CD4-positive, CD25-positive, alpha-beta regulatory T cell (primary cell): Measurements from ENCODE around the gene SPATA12. TPM values are rescaled to one million over a fixed set of nuclear protein-coding genes. Genes with fewer than 3 reads are reported as not detected.
A peak's percentile ranks its signal among the peaks of the same experiment; 100 is the strongest.

Experiments used
- ATAC-seq, 2 donors: fragments of 150-1000 bp; cut with Tn5 transposase; one replicate each; pipeline ENCODE4 v1.10.0; 2021; ENCODE audit warnings: low read depth in 2 of 2, moderate number of reproducible peaks in 2 of 2, moderate library complexity in 1 of 2
- DNase-seq, 3 donors: peaks; one replicate each; pipeline versions ENCODE4 v3.0.0 to v3.0.0-alpha.2; 2012 to 2022; ENCODE audit warnings: mixed read lengths in 1 of 3
- H3K27ac ChIP-seq: one replicate; pipeline ENCODE4 v1.7.0; 2013; ENCODE audit warnings: mild to moderate bottlenecking, low read length; ENCODE audit not compliant: insufficient read depth, poor library complexity, severe bottlenecking
- H3K27me3 ChIP-seq: one replicate; pipeline ENCODE4 v1.7.0; 2013; ENCODE audit warnings: low read length; ENCODE audit not compliant: control insufficient read depth, insufficient read depth
- H3K36me3 ChIP-seq: one replicate; pipeline ENCODE4 v1.7.0; 2013; ENCODE audit warnings: mild to moderate bottlenecking, low read length, moderate library complexity; ENCODE audit not compliant: control insufficient read depth, insufficient read depth
- H3K4me1 ChIP-seq: 2 replicates; pipeline ENCODE4 v1.7.0; 2013; ENCODE audit warnings: mild to moderate bottlenecking, low read length; ENCODE audit not compliant: insufficient read depth, control insufficient read depth, poor library complexity, severe bottlenecking
- H3K4me3 ChIP-seq: one replicate; pipeline ENCODE4 v1.7.0; 2013; ENCODE audit warnings: low read depth, mild to moderate bottlenecking, low read length, moderate library complexity
- H3K9me3 ChIP-seq, 2 experiments: 1 replicate in 1 of 2; 2 replicates in 1 of 2; pipeline ENCODE4 v1.7.0; 2013; ENCODE audit warnings: low read length in 2 of 2, mild to moderate bottlenecking in 1 of 2, moderate library complexity in 1 of 2; ENCODE audit not compliant: control insufficient read depth in 2 of 2
- H3K27ac Mint-ChIP-seq, 3 donors: one replicate each; pipeline ENCODE4 v1.8.0; 2020 to 2022; ENCODE audit warnings: mild to moderate bottlenecking in 3 of 3, mixed read lengths in 3 of 3, moderate library complexity in 2 of 3
- H3K27me3 Mint-ChIP-seq: one replicate; pipeline ENCODE4 v1.8.0; 2022; ENCODE audit warnings: mild to moderate bottlenecking, mixed read lengths
- H3K36me3 Mint-ChIP-seq: one replicate; pipeline ENCODE4 v1.8.0; 2020; ENCODE audit warnings: mixed read lengths
- H3K4me1 Mint-ChIP-seq, 4 donors: one replicate each; pipeline ENCODE4 v1.8.0; 2020 to 2022; ENCODE audit warnings: mixed read lengths in 4 of 4, mild to moderate bottlenecking in 1 of 4
- H3K4me3 Mint-ChIP-seq, 4 donors: one replicate each; pipeline ENCODE4 v1.8.0; 2020 to 2022; ENCODE audit warnings: mild to moderate bottlenecking in 4 of 4, mixed read lengths in 4 of 4, moderate library complexity in 3 of 4
- H3K9me3 Mint-ChIP-seq, 7 donors: one replicate each; pipeline ENCODE4 v1.8.0; 2020 to 2022; ENCODE audit warnings: mixed read lengths in 7 of 7, mild to moderate bottlenecking in 3 of 7, moderate library complexity in 2 of 7
- polyA plus RNA-seq, 4 donors: library from polyadenylated mRNA; unstranded; fragments of 300-500 nt; fragmentation: Illumina TruSeq; gene quantifications; one replicate each; pipeline ENCODE4 v1.2.3, GENCODE V29; 2021
- total RNA-seq: library from RNA; stranded (reverse); gene quantifications from one replicate; pipeline ENCODE4 v1.2.3, GENCODE V29; 2022

SPATA12 gene
- total and polyA plus RNA-seq, 5 donors from 2014 or later: not detected

- no peak overlapping the region for H3K4me3 Mint-ChIP-seq
- H3K27ac Mint-ChIP-seq: no peak overlapping the region
- Histone ChIP-seq H3K9me3 (no peaks in the 10 kb centered on the region), H3K27me3 (peaks cover 7% of the 10 kb centered on the region), H3K4me1 (no peaks in the 10 kb centered on the region), H3K36me3 (no peaks in the 10 kb centered on the region), H3K4me3 (no peak overlapping the region), H3K27ac (no peak overlapping the region)
- no peak for ATAC-seq
- peaks cover 9% of the 10 kb centered on the region for H3K27me3 Mint-ChIP-seq
- H3K4me1 Mint-ChIP-seq: no peaks in the 10 kb centered on the region
- H3K9me3 Mint-ChIP-seq: no peaks in the 10 kb centered on the region
- no peaks in the 10 kb centered on the region for H3K36me3 Mint-ChIP-seq
- DNase-seq: no peak
These were observed 21.8 kb upstream of the SPATA12 start for GRCh38 chr3:57038466-57039164.

- Histone ChIP-seq H3K4me1 (no peaks in the 10 kb centered on the region), H3K9me3 (no peaks in the 10 kb centered on the region), H3K4me3 (no peak overlapping the region), H3K27ac (no peak overlapping the region), H3K36me3 (no peaks in the 10 kb centered on the region), H3K27me3 (peaks cover 9% of the 10 kb centered on the region)
- no peaks in the 10 kb centered on the region for H3K4me1 Mint-ChIP-seq
- H3K9me3 Mint-ChIP-seq: no peaks in the 10 kb centered on the region
- no peak overlapping the region for H3K27ac Mint-ChIP-seq
- H3K4me3 Mint-ChIP-seq: no peak overlapping the region
- H3K36me3 Mint-ChIP-seq: no peaks in the 10 kb centered on the region
- H3K27me3 Mint-ChIP-seq: peaks cover 15% of the 10 kb centered on the region
- ATAC-seq: no peak
- DNase-seq: no peak
These were observed 18.8 kb upstream of the SPATA12 start for GRCh38 chr3:57041674-57042073.

GRCh38 chr3:57043518-57043917, 16.9 kb upstream of the SPATA12 start:
- no peaks in the 10 kb centered on the region for H3K4me1 Mint-ChIP-seq

GRCh38 chr3:57046101-57046765, 14.2 kb upstream of the SPATA12 start:
- no peaks in the 10 kb centered on the region for H3K36me3 Mint-ChIP-seq
- no peaks in the 10 kb centered on the region for H3K4me1 Mint-ChIP-seq
- Histone ChIP-seq H3K4me1 (no peaks in the 10 kb centered on the region), H3K27ac (no peak overlapping the region), H3K27me3 (peaks cover 3% of the 10 kb centered on the region), H3K4me3 (no peak overlapping the region), H3K9me3 (no peaks in the 10 kb centered on the region), H3K36me3 (no peaks in the 10 kb centered on the region)
- no peaks in the 10 kb centered on the region for H3K9me3 Mint-ChIP-seq
- ATAC-seq (no peak), DNase-seq (no peak)
- peaks cover 15% of the 10 kb centered on the region for H3K27me3 Mint-ChIP-seq
- peak overlapping the region in 1 of 4 donors; percentile 13 for H3K4me3 Mint-ChIP-seq
- no peak overlapping the region for H3K27ac Mint-ChIP-seq

More at GRCh38 chr3:57043518-57043917, 16.9 kb upstream of the SPATA12 start:
- H3K27me3 Mint-ChIP-seq: peaks cover 15% of the 10 kb centered on the region
- peaks cover 6% of the 10 kb centered on the region for H3K27me3 ChIP-seq
- no peak for ATAC-seq
- H3K27ac ChIP-seq: no peak overlapping the region
- H3K4me1 ChIP-seq: no peaks in the 10 kb centered on the region
- H3K36me3 Mint-ChIP-seq: no peaks in the 10 kb centered on the region
- H3K27ac Mint-ChIP-seq: no peak overlapping the region
- H3K9me3 ChIP-seq: no peaks in the 10 kb centered on the region
- no peak for DNase-seq
- H3K4me3 Mint-ChIP-seq: no peak overlapping the region
- H3K9me3 Mint-ChIP-seq: no peaks in the 10 kb centered on the region
- no peaks in the 10 kb centered on the region for H3K36me3 ChIP-seq
- H3K4me3 ChIP-seq: no peak overlapping the region

- H3K9me3 Mint-ChIP-seq: no peaks in the 10 kb centered on the region
- no peak overlapping the region for H3K4me3 Mint-ChIP-seq
- no peaks in the 10 kb centered on the region for H3K9me3 ChIP-seq
- ATAC-seq: no peak
- H3K36me3 ChIP-seq: no peaks in the 10 kb centered on the region
- no peak overlapping the region for H3K27ac ChIP-seq
- H3K27me3 Mint-ChIP-seq: peaks cover 11% of the 10 kb centered on the region
- no peak overlapping the region for H3K27ac Mint-ChIP-seq
- peaks cover 3% of the 10 kb centered on the region for H3K27me3 ChIP-seq
- H3K4me1 Mint-ChIP-seq: no peaks in the 10 kb centered on the region
- H3K4me1 ChIP-seq: no peaks in the 10 kb centered on the region
- H3K4me3 ChIP-seq: no peak overlapping the region
- DNase-seq: no peak
- no peaks in the 10 kb centered on the region for H3K36me3 Mint-ChIP-seq
These were observed 12.3 kb upstream of the SPATA12 start for GRCh38 chr3:57048052-57048671.

- H3K27me3 Mint-ChIP-seq: peaks cover 13% of the 10 kb centered on the region
- Histone ChIP-seq H3K27me3 (peaks cover 1% of the 10 kb centered on the region), H3K4me1 (no peaks in the 10 kb centered on the region), H3K9me3 (no peaks in the 10 kb centered on the region), H3K4me3 (no peak overlapping the region), H3K36me3 (no peaks in the 10 kb centered on the region), H3K27ac (no peak overlapping the region)
- H3K27ac Mint-ChIP-seq: no peak overlapping the region
- H3K36me3 Mint-ChIP-seq: no peaks in the 10 kb centered on the region
- H3K4me3 Mint-ChIP-seq: no peak overlapping the region
- ATAC-seq (no peak), DNase-seq (no peak)
- no peaks in the 10 kb centered on the region for H3K9me3 Mint-ChIP-seq
- no peaks in the 10 kb centered on the region for H3K4me1 Mint-ChIP-seq
These were observed 11.7 kb upstream of the SPATA12 start for GRCh38 chr3:57048728-57049127.

GRCh38 chr3:57052662-57053061, 7.8 kb upstream of the SPATA12 start:
- peaks cover 0 to 1% (median 0%) of the 10 kb centered on the region in 7 donors for H3K9me3 Mint-ChIP-seq
- H3K27ac Mint-ChIP-seq: no peak overlapping the region
- Histone ChIP-seq H3K27ac (no peak overlapping the region), H3K27me3 (no peaks in the 10 kb centered on the region), H3K4me1 (no peaks in the 10 kb centered on the region), H3K9me3 (no peaks in the 10 kb centered on the region), H3K4me3 (no peak overlapping the region), H3K36me3 (no peaks in the 10 kb centered on the region)
- ATAC-seq (no peak), DNase-seq (no peak)
- H3K36me3 Mint-ChIP-seq: no peaks in the 10 kb centered on the region
- no peaks in the 10 kb centered on the region for H3K4me1 Mint-ChIP-seq
- peaks cover 8% of the 10 kb centered on the region for H3K27me3 Mint-ChIP-seq
- H3K4me3 Mint-ChIP-seq: no peak overlapping the region
